SK-N-SH (cell line): ENCODE measurements around the gene PSMD4.

Experiments
- EP300 ChIP-seq, 2 experiments: IDR thresholded peaks; 2 replicates each; pipeline versions ENCODE4 v1.4.0 to v1.6.1; 2012; ENCODE audit warnings: borderline replicate concordance in 1 of 2, low read depth in 1 of 2, low read length in 1 of 2
- JUND ChIP-seq: IDR thresholded peaks from 2 replicates; pipeline ENCODE4 v1.4.0; 2012
- POLR2AphosphoS5 ChIP-seq: IDR thresholded peaks from 2 replicates; pipeline ENCODE4 v1.6.1; 2012; ENCODE audit warnings: low read depth, low read length
- TF ChIP-seq, protein P1 (sequence below): IDR thresholded peaks from 2 replicates; pipeline ENCODE4 v1.4.0; 2012; ENCODE audit warnings: low read depth, borderline replicate concordance
- TF ChIP-seq, protein P2 (sequence below): fragments of 200-600 bp; sonication (generic); IDR thresholded peaks from 2 replicates; pipeline ENCODE4 v1.6.1; 2017; ENCODE audit warnings: antibody characterized with exemption, mild to moderate bottlenecking, moderate library complexity
- TF ChIP-seq, protein P3 (sequence below): IDR thresholded peaks from 2 replicates; pipeline ENCODE4 v1.4.0; 2012; ENCODE audit warnings: low read depth

DNA sequence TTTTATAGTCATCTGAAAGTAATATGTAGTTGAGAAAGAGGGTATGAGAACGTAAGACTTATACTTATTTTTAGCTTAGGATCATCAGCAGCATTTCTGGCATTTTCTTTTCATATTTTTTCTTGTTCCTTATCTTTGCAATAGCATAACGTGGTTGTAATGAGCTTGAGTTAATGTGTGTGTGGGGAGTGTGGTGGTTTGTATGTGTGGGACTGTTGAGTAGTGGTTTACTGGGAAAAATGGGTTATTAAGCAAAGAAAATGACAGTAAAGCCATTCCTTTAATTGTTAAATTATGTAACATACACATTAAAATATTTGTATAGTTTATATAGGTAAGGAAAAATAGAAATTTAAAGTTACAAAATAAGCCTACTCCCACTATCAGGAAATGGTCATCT is 41.0 kb upstream of the PSMD4 start:
- TF ChIP-seq, protein P1, sequence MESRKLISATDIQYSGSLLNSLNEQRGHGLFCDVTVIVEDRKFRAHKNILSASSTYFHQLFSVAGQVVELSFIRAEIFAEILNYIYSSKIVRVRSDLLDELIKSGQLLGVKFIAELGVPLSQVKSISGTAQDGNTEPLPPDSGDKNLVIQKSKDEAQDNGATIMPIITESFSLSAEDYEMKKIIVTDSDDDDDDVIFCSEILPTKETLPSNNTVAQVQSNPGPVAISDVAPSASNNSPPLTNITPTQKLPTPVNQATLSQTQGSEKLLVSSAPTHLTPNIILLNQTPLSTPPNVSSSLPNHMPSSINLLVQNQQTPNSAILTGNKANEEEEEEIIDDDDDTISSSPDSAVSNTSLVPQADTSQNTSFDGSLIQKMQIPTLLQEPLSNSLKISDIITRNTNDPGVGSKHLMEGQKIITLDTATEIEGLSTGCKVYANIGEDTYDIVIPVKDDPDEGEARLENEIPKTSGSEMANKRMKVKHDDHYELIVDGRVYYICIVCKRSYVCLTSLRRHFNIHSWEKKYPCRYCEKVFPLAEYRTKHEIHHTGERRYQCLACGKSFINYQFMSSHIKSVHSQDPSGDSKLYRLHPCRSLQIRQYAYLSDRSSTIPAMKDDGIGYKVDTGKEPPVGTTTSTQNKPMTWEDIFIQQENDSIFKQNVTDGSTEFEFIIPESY, result no peak
- TF ChIP-seq, protein P2, sequence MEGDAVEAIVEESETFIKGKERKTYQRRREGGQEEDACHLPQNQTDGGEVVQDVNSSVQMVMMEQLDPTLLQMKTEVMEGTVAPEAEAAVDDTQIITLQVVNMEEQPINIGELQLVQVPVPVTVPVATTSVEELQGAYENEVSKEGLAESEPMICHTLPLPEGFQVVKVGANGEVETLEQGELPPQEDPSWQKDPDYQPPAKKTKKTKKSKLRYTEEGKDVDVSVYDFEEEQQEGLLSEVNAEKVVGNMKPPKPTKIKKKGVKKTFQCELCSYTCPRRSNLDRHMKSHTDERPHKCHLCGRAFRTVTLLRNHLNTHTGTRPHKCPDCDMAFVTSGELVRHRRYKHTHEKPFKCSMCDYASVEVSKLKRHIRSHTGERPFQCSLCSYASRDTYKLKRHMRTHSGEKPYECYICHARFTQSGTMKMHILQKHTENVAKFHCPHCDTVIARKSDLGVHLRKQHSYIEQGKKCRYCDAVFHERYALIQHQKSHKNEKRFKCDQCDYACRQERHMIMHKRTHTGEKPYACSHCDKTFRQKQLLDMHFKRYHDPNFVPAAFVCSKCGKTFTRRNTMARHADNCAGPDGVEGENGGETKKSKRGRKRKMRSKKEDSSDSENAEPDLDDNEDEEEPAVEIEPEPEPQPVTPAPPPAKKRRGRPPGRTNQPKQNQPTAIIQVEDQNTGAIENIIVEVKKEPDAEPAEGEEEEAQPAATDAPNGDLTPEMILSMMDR, result no peak
- TF ChIP-seq, protein P3, sequence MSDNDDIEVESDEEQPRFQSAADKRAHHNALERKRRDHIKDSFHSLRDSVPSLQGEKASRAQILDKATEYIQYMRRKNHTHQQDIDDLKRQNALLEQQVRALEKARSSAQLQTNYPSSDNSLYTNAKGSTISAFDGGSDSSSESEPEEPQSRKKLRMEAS, result no peak
- no peak for TF ChIP-seq JUND
- no peak for TF ChIP-seq EP300 (IDR thresholded peaks at IDR 0.05; ENCODE audit: borderline replicate concordance in 1 of 2, low read depth in 1 of 2, low read length in 1 of 2)
- TF ChIP-seq POLR2AphosphoS5, result no peak
